Astrocyte (in vitro differentiated cells and primary cell): ENCODE data around the gene NISCH. TPM values are rescaled to one million over a fixed set of nuclear protein-coding genes. Genes with fewer than 3 reads are reported as not detected.

Experiments
- DNase-seq: peaks from one replicate; pipeline ENCODE4 v3.0.0-alpha.2; 2010; ENCODE audit warnings: low read depth
- FAIRE-seq: peaks from 2 replicates; lab custom pipeline; 2011; peaks lifted over from hg19 to GRCh38; lab: Jason Lieb, UNC
- H2AFZ ChIP-seq: 2 replicates; pipeline ENCODE4 v1.6.0; 2012; ENCODE audit warnings: low read depth, low read length, inconsistent platforms
- H3K27ac ChIP-seq: 2 replicates; pipeline ENCODE4 v1.5.1; 2011; ENCODE audit warnings: low read depth, low read length, inconsistent platforms
- H3K27me3 ChIP-seq: 2 replicates; pipeline ENCODE4 v1.6.0; 2011; ENCODE audit warnings: low read length, inconsistent platforms; ENCODE audit not compliant: insufficient read depth
- H3K36me3 ChIP-seq: 2 replicates; pipeline ENCODE4 v1.5.1; 2011; ENCODE audit warnings: low read length, inconsistent platforms; ENCODE audit not compliant: insufficient read depth
- H3K4me1 ChIP-seq: 2 replicates; pipeline ENCODE4 v1.5.1; 2011; ENCODE audit warnings: low read length, inconsistent platforms; ENCODE audit not compliant: insufficient read depth
- H3K4me2 ChIP-seq: 2 replicates; pipeline ENCODE4 v1.6.0; 2012; ENCODE audit warnings: low read length, inconsistent platforms
- H3K4me3 ChIP-seq: 2 replicates; pipeline ENCODE4 v1.5.1; 2011; ENCODE audit warnings: low read depth, mild to moderate bottlenecking, low read length, inconsistent platforms; ENCODE audit not compliant: insufficient read depth
- H3K79me2 ChIP-seq: 2 replicates; pipeline ENCODE4 v1.6.0; 2012; ENCODE audit warnings: mild to moderate bottlenecking, low read length, inconsistent platforms; ENCODE audit not compliant: insufficient read depth
- H3K9ac ChIP-seq: 2 replicates; pipeline ENCODE4 v1.6.0; 2012; ENCODE audit warnings: mild to moderate bottlenecking, low read length, inconsistent platforms
- H3K9me3 ChIP-seq: 2 replicates; pipeline ENCODE4 v1.5.1; 2012; ENCODE audit warnings: low read depth, mild to moderate bottlenecking, low read length, inconsistent platforms; ENCODE audit not compliant: insufficient read depth
- H4K20me1 ChIP-seq: 2 replicates; pipeline ENCODE4 v1.6.0; 2012; ENCODE audit warnings: low read length, inconsistent platforms; ENCODE audit not compliant: insufficient read depth
- H3K27ac Mint-ChIP-seq: one replicate; pipeline ENCODE4 v1.8.0; 2021; ENCODE audit warnings: mild to moderate bottlenecking, mixed read lengths; ENCODE audit not compliant: unreplicated experiment
- H3K27me3 Mint-ChIP-seq: one replicate; pipeline ENCODE4 v1.8.0; 2021; ENCODE audit warnings: low read depth, mixed read lengths; ENCODE audit not compliant: unreplicated experiment
- H3K36me3 Mint-ChIP-seq: one replicate; pipeline ENCODE4 v1.8.0; 2021; ENCODE audit warnings: low read depth, mixed read lengths; ENCODE audit not compliant: unreplicated experiment
- H3K4me1 Mint-ChIP-seq: one replicate; pipeline ENCODE4 v1.8.0; 2021; ENCODE audit warnings: low read depth, mixed read lengths; ENCODE audit not compliant: unreplicated experiment
- H3K4me3 Mint-ChIP-seq: one replicate; pipeline ENCODE4 v1.8.0; 2021; ENCODE audit warnings: mild to moderate bottlenecking, moderate library complexity, mixed read lengths; ENCODE audit not compliant: unreplicated experiment
- H3K9me3 Mint-ChIP-seq: one replicate; pipeline ENCODE4 v1.8.0; 2021; ENCODE audit warnings: mild to moderate bottlenecking, mixed read lengths; ENCODE audit not compliant: unreplicated experiment
- EZH2 ChIP-seq: IDR thresholded peaks from 2 replicates; pipeline ENCODE4 v1.6.1; 2012; ENCODE audit warnings: mild to moderate bottlenecking, low read length, inconsistent platforms; ENCODE audit not compliant: insufficient read depth
- total RNA-seq: library from RNA; stranded (reverse); gene quantifications from 2 replicates; pipeline ENCODE4 v1.2.1, GENCODE V29; 2021
- TF ChIP-seq, protein P1 (sequence below): IDR thresholded peaks from 2 replicates; pipeline ENCODE4 v1.5.1; 2011; ENCODE audit warnings: low read depth, mild to moderate bottlenecking, inconsistent platforms, low read length, moderate library complexity; ENCODE audit not compliant: insufficient read depth

The NISCH gene
- total RNA-seq, 1 donor from 2014 or later: 118 TPM

DNA sequence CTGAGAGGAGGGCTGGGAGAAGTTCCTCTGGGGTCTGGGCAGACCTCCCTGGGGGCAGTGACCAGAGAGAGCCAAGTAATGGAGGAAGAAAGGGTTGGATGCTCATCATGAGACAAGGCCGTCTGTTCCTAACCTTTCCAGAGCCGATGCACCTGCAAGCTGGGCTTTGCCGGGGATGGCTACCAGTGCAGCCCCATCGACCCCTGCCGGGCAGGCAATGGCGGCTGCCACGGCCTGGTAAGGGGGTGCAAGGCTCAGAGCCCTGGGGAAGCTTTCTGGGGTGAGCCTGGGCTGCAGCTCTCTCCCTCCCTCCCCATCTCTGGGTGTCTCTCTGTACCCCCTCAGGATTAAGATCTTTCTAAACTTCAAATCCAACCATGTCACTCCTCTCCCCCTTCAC is 56.1 kb downstream of the NISCH start:
- no peak overlapping the region for H3K4me3 Mint-ChIP-seq
- Histone ChIP-seq H4K20me1 (no peaks in the 10 kb centered on the region), H3K27me3 (peaks cover 3% of the 10 kb centered on the region)

DNA sequence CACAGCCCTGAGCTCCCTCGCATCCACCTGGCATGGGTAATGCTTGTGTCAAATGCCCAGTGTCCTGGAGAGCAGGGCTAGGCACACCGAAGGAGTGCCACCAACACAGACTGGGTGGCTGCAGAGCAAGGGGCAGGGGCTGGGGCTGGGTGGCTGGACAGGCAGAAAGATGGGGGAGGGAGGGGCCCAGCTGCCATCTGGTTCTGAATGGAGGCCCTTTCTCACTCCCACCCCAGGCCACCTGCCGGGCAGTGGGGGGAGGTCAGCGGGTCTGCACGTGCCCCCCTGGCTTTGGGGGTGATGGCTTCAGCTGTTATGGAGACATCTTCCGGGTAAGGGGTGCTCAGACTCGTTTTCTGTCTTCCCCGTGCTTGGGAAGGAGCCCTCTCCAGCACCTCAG is 56.7 kb downstream of the NISCH start:
- TF ChIP-seq EZH2: no peak
- TF ChIP-seq, protein P1, sequence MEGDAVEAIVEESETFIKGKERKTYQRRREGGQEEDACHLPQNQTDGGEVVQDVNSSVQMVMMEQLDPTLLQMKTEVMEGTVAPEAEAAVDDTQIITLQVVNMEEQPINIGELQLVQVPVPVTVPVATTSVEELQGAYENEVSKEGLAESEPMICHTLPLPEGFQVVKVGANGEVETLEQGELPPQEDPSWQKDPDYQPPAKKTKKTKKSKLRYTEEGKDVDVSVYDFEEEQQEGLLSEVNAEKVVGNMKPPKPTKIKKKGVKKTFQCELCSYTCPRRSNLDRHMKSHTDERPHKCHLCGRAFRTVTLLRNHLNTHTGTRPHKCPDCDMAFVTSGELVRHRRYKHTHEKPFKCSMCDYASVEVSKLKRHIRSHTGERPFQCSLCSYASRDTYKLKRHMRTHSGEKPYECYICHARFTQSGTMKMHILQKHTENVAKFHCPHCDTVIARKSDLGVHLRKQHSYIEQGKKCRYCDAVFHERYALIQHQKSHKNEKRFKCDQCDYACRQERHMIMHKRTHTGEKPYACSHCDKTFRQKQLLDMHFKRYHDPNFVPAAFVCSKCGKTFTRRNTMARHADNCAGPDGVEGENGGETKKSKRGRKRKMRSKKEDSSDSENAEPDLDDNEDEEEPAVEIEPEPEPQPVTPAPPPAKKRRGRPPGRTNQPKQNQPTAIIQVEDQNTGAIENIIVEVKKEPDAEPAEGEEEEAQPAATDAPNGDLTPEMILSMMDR: no peak
- Mint-ChIP-seq H3K4me3 (no peak overlapping the region), H3K9me3 (no peaks in the 10 kb centered on the region), H3K27me3 (peaks cover 53% of the 10 kb centered on the region), H3K27ac (no peak overlapping the region), H3K4me1 (peaks cover 3% of the 10 kb centered on the region), H3K36me3 (no peaks in the 10 kb centered on the region)
- H3K36me3 ChIP-seq: no peaks in the 10 kb centered on the region
- H3K4me3 ChIP-seq: no peak overlapping the region
- H3K27me3 ChIP-seq: peaks cover 3% of the 10 kb centered on the region
- H3K79me2 ChIP-seq: no peaks in the 10 kb centered on the region
- peaks cover 4% of the 10 kb centered on the region for H3K4me1 ChIP-seq
- H3K9me3 ChIP-seq: no peaks in the 10 kb centered on the region
- no peak overlapping the region for H3K4me2 ChIP-seq
- no peak overlapping the region for H3K27ac ChIP-seq
- DNase-seq: no peak
- no peak overlapping the region for H3K9ac ChIP-seq
- FAIRE-seq: no peak
- H4K20me1 ChIP-seq: no peaks in the 10 kb centered on the region
- H2AFZ ChIP-seq: no peak overlapping the region

More for the DNA sequence above, 56.1 kb downstream of the NISCH start:
- H3K4me3 ChIP-seq: no peak overlapping the region
- H3K27me3 Mint-ChIP-seq: peaks cover 51% of the 10 kb centered on the region
- no peaks in the 10 kb centered on the region for H3K9me3 ChIP-seq
- H3K27ac ChIP-seq: no peak overlapping the region
- H3K9me3 Mint-ChIP-seq: no peaks in the 10 kb centered on the region
- H3K4me1 Mint-ChIP-seq: peaks cover 4% of the 10 kb centered on the region
- H3K4me1 ChIP-seq: peaks cover 6% of the 10 kb centered on the region
- no peaks in the 10 kb centered on the region for H3K36me3 ChIP-seq
- H3K4me2 ChIP-seq: no peak overlapping the region
- no peaks in the 10 kb centered on the region for H3K79me2 ChIP-seq
- TF ChIP-seq, protein P1: no peak
- TF ChIP-seq EZH2: no peak
- no peak overlapping the region for H2AFZ ChIP-seq
- no peaks in the 10 kb centered on the region for H3K36me3 Mint-ChIP-seq
- H3K27ac Mint-ChIP-seq: no peak overlapping the region
- no peak for FAIRE-seq
- H3K9ac ChIP-seq: no peak overlapping the region
- DNase-seq: no peak

DNA sequence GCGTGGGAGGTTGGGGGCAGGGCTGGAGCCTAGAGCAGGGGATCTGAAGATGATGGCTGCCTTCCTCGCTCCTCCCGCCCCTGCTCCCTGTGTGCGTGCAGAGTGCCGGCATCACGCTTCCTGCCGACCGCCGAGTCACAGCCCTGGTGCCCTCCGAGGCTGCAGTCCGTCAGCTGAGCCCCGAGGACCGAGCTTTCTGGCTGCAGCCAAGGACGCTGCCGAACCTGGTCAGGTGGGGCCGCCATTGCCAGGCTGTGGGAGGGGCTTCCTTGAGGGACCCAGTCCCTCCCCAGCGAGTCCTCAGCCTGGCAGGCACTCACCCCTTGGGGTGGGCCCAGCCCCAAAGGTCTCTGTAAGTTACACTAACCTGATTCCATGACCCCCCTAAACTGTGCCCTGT is 57.3 kb downstream of the NISCH start:
- Histone ChIP-seq H3K4me2 (no peak overlapping the region), H3K4me3 (no peak overlapping the region), H3K36me3 (no peaks in the 10 kb centered on the region), H3K27ac (no peak overlapping the region), H2AFZ (no peak overlapping the region), H4K20me1 (no peaks in the 10 kb centered on the region), H3K9ac (no peak overlapping the region), H3K79me2 (no peaks in the 10 kb centered on the region), H3K9me3 (no peaks in the 10 kb centered on the region), H3K4me1 (no peaks in the 10 kb centered on the region), H3K27me3 (peaks cover 3% of the 10 kb centered on the region)
- FAIRE-seq (no peak), DNase-seq (no peak)
- Mint-ChIP-seq H3K36me3 (no peaks in the 10 kb centered on the region), H3K27me3 (peaks cover 51% of the 10 kb centered on the region), H3K4me1 (no peaks in the 10 kb centered on the region), H3K27ac (no peak overlapping the region), H3K4me3 (no peak overlapping the region), H3K9me3 (no peaks in the 10 kb centered on the region)
- TF ChIP-seq EZH2: no peak
- TF ChIP-seq, protein P1: no peak
